ENCODE data around the gene CWC27.
"Not testable (repeated sequence)": the region's sequence is repeated elsewhere in the genome, so short reads cannot be mapped to it uniquely, and the experiment has no call there.

CWC27 gene

GRCh38 chr5:64790210-64790609 is 21.5 kb downstream of the CWC27 start:
- no peak for DNase-seq

GRCh38 chr5:64792469-64792868 is 23.7 kb downstream of the CWC27 start:
- DNase-seq = no peak

- DNase-seq = no peak
These were observed 25.5 kb downstream of the CWC27 start for GRCh38 chr5:64794053-64794770.

GRCh38 chr5:64796301-64796700 is 27.6 kb downstream of the CWC27 start:
- no peak for DNase-seq

- no peak for DNase-seq
These were observed 32.2 kb downstream of the CWC27 start for GRCh38 chr5:64800926-64801325.

DNA sequence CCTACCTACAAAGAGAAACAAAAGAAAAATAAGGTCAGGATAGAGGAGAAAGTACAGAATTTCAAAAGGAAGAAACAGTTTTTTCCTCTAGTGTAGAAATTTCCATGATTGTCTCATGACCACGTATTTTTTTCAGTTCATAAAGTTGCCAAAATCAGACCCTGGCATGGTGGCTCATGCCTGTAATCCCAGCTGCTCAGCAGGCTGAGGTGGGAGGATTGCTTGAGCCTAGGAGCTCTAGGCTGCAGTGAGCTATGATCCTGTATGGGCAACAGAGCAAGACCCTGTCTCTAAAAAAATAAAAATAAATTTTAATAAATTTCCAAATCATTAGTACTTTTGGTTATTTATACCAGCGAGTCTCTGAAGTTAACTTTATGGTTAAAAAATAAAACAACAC is 37.8 kb downstream of the CWC27 start:
- DNase-seq = no peak

GRCh38 chr5:64807520-64807919 is 38.8 kb downstream of the CWC27 start:
- no peak for DNase-seq

GRCh38 chr5:64811050-64811640 is 42.4 kb downstream of the CWC27 start:
- DNase-seq = no peak

DNA sequence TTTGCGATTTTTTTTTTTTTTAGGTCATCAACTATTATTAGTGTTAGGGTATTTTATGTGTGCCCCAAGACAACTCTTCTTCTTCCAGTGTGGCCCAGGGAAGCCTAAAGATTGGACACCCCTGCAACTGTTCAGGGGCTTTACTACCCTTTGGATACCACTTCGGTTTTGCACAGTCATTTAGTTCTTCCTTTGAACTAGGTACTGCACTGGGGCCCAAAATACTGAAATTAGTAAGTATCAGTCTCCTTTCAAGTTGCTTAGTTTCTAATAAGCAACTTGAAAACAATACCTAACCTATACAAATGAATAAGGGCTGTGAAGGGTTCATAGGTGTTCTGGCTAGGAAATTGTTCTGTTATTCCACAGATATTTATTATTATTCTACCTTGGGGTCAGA is 45.3 kb downstream of the CWC27 start:
- DNase-seq = no peak

GRCh38 chr5:64818245-64818644 is 49.5 kb downstream of the CWC27 start:
- no peak for DNase-seq

GRCh38 chr5:64819345-64819744 is 50.6 kb downstream of the CWC27 start:
- DNase-seq = not testable (repeated sequence)

DNA sequence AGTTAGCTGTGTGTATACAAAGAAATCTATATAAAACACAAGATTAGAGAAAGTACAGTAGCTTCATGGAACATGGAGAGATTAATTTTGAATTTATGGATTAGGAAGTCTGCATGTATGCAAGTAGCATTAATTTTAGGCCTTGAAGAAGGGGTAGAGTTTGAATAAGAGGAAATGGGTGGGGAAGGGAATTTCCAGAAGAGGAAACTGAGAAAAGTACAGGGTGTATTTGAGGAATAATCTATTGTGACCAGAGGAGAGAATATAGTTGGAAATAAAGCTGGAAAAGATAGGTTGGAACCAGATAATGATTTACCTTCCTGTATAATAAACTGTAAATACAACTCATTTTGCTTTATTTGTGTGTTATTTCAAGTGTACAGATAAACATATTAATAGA is 53.6 kb downstream of the CWC27 start:
- no peak for DNase-seq

- DNase-seq = no peak
These were observed 57.8 kb downstream of the CWC27 start for GRCh38 chr5:64826541-64826940.

DNA sequence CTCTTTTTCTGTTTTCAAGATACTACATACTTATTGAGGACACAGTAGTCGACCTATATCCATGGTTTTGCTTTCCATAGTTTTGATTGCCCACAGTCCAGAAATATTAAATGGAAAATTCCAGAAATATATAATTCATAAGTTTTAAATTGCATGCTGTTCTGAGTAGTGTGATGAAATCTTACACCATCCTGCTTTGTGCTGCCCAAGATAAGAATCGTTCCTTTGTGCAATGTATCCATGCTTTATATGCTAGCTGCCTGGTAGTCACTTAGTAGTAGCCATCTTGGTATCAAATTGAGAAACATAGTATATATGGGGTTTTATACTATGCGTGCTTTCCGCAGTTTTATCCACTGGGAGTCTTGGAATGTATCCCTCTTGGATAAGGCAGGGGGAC is 59.0 kb downstream of the CWC27 start:
- DNase-seq = no peak

- DNase-seq = not testable (repeated sequence)
These were observed 61.9 kb downstream of the CWC27 start for GRCh38 chr5:64830650-64831049.

GRCh38 chr5:64831996-64832395 is 63.3 kb downstream of the CWC27 start:
- no peak for DNase-seq

DNA sequence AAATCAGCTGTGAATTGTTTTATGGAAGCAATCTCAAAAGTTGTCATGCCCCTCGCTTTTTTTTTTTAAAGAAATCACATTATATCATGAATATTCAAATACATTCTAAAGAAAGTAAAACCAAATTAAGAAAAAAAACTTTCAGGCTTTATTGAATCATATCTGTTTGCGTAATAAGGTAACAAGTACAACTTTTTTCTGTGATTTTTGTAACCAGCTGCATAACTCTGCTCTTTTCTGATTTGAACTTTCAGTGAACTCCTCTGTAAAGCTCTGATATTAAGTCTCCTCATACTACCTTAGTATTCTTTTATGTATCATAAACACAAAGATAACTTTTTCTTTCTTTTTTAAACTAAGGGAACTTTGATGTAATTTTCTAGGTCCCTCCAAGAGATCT is 65.3 kb downstream of the CWC27 start:
- no peak for DNase-seq

- DNase-seq = no peak
These were observed 65.9 kb downstream of the CWC27 start for GRCh38 chr5:64834611-64835010.

DNA sequence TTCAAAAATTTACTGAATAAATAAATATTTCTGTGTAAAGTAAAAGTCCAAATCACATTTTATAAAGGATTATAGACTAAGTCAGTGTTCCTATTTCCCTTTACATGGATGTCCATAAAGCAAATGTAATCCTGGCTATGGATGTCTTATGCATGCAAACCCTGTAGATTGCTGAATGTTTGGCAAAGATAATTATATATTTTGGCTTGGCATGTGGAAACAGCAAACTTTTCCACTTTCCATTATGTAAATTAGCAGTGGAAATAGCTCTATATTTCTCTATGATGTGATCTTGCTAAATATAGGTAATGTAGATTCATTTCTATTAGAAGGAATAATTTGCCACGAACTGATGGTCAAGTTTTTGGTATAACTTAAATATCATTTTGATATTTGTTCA is 66.5 kb downstream of the CWC27 start:
- DNase-seq = no peak

DNA sequence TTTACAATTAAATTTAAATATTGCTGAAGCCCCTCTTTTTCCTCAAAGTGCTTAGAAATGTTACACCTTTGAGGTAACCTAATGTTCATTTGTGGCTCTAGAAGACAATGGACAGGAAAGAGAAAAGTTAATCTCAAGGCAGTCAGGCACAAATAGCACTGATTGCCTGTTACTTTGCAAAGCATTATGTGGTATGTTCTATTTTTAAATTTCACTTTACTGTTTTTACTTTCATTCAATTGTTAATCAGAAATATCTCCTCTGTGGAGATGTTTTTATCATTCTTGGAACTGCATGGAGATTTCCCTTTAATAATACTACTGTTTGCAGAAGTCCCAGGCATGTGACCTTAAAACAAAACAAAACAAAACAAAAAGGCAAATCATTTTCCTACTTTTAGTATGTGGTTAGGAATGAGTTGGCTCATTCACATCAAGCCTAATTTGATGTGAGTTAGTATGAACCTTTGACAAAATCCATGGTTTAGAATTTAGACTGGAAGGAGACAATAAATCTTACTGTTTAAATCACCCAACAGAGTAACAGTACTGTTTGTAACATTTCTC is 67.5 kb downstream of the CWC27 start:
- DNase-seq = no peak

GRCh38 chr5:64836786-64837185 is 68.1 kb downstream of the CWC27 start:
- no peak for DNase-seq

DNA sequence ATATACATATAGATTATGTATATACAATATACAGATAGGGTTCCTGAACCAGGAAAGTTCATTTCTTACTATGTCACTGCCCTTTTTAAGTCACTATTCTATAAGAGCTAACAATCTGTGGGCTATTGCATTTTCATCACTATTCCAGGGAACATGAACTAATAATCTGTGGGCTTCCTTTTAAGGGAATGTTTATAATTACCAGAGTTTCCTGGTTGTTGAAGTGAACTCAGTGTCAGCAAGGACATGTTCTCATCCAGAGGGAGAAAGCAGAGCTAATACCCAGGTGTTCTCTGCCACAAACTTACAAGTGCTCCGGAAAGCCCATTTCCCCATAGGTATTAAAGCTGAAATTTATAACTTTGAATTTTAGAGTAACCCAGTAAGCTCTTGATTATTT is 69.6 kb downstream of the CWC27 start:
- no peak for DNase-seq

GRCh38 chr5:64838803-64839202 is 70.1 kb downstream of the CWC27 start:
- no peak for DNase-seq

GRCh38 chr5:64839936-64840335 is 71.2 kb downstream of the CWC27 start:
- DNase-seq = no peak

DNA sequence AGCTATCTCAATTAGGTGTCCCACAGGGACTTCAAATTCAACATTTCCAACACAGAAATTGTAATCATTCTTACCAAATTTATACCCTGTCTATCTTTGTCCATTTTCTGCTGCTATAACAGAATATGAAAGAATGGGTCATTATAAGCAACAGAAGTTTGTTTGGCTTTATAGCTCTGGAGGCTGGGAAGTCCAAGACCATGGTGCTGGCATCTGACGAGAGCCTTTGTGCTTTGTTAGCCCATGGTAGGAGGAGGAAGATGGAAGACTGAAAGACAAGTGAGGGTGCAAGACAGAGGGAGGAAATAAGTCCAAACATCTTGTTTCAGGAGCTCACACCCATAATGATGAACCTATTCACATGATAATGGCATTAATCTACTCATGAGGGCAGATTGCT is 72.2 kb downstream of the CWC27 start:
- no peak for DNase-seq

All from stimulated activated CD8-positive, alpha-beta memory T cell treated with anti-CD3 and anti-CD28 coated beads, Interleukin-4, amount 100 ng/mL, for 48 hours (primary cell).